C4-2B (cell line): Measurements from ENCODE around the gene OTOA.
"Not testable (repeated sequence)": the region's sequence is repeated elsewhere in the genome, so short reads cannot be mapped to it uniquely, and the experiment has no call there.

ENCODE experiments used
- CTCF ChIP-seq: fragments of 450-650 bp; conservative IDR thresholded peaks from 2 replicates; pipeline ENCODE4 v1.5.1; 2017; ENCODE audit warnings: mild to moderate bottlenecking
- ZFX ChIP-seq: fragments of 450-650 bp; IDR thresholded peaks from 2 replicates; pipeline ENCODE4 v1.6.1; 2017

DNA sequence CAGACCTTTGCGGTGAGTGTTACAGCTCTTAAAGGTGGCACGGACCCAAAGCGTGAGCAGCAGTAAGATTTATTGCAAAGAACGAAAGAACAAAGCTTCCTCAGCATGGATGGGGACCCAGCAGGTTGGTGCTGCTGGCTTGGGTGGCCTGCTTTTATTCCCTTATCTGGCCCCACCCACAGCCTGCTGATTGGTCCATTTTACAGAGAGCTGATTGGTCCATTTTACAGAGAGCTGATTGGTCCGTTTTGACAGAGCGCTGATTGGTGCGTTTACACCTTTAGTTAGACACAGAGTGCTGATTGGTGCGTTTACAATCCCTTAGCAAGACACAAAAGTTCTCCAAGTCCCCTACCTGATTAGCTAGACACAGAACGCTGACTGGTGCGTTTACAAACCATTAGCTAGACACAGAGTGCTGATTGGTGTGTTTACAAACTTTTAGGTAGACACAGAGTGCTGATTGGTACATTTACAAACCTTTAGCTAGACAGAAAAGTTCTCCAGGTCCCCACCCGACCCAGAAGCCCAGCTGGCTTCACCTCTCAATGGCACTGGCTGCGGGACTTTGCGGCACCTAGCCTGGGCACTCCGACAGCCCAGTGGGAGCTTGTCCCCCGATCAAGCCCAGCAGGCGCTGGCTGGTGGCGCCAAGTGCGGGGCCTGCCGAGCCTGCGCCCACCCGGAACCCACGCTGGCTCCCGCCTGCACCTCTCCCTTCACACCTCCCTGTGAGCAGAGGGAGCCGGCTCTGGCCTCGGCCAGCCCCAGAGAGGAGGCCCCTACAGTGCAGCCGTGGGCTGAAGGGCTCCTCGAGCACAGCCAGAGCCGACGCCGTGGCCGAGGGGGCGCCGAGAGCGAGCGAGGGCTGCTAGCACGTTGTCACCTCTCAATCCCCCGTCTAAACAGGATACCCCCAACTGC, 33.9 kb upstream of the OTOA start:
- TF ChIP-seq CTCF, ZFX: not testable (repeated sequence)
